DOHH2 (cell line): ENCODE data around the gene OSCAR.

ENCODE experiments used
- CTCF ChIP-seq: fragments of 200-600 bp; sonication (generic); IDR thresholded peaks from one replicate; pipeline ENCODE4 v1.5.1; 2014; ENCODE audit warnings: antibody characterized with exemption, mild to moderate bottlenecking, low read depth, low read length; ENCODE audit not compliant: poor library complexity, severe bottlenecking
- EZH2phosphoT487 ChIP-seq: fragments of 200-600 bp; sonication (generic); IDR thresholded peaks from 2 replicates; pipeline ENCODE4 v1.6.1; 2017; ENCODE audit warnings: borderline replicate concordance, mild to moderate bottlenecking, antibody characterized with exemption, low read length, moderate library complexity, mixed read lengths

- TF ChIP-seq CTCF (no peak), EZH2phosphoT487 (no peak)
Measured at GRCh38 chr19:54133312-54133956, 32.8 kb upstream of the OSCAR start.
